CD4-positive, alpha-beta T cell (primary cell): ENCODE results near the gene TATDN3. TPM values are rescaled to one million over a fixed set of nuclear protein-coding genes. Genes with fewer than 3 reads are reported as not detected.
A peak's percentile ranks its signal among the peaks of the same experiment; 100 is the strongest.

Experiments used
- ATAC-seq: fragments of 200-7000 bp; cut with Tn5 transposase; one replicate; pipeline ENCODE4 v1.10.0; 2022; ENCODE audit warnings: mild to moderate bottlenecking; ENCODE audit not compliant: poor library complexity
- CTCF ChIA-PET: fragments of 350-600 bp; sonication (Branson Sonifier 250); formaldehyde crosslinking; loops from one replicate; lab custom pipeline; 2021; ENCODE audit warnings: antibody characterized with exemption, inconsistent platforms; lab: Charles Lee
- POLR2A ChIA-PET: fragments of 350-600 bp; sonication (Branson Sonifier 250); formaldehyde crosslinking; loops from one replicate; lab custom pipeline; 2021; ENCODE audit warnings: antibody characterized with exemption, inconsistent platforms; lab: Charles Lee
- DNase-seq, 14 experiments: peaks; one replicate each; pipeline ENCODE4 v3.0.0-alpha.2; 2013 to 2020; ENCODE audit warnings: mixed read lengths in 2 of 14
- H3K27ac ChIP-seq, 2 donors: one replicate each; pipeline versions ENCODE4 v1.5.1 to v1.7.0; 2013; ENCODE audit warnings: low read length in 2 of 2, low read depth in 1 of 2, mild to moderate bottlenecking in 1 of 2
- H3K27me3 ChIP-seq, 2 experiments: 1 replicate in 1 of 2; 2 replicates in 1 of 2; pipeline versions ENCODE4 v1.6.1 to v1.7.0; 2013; ENCODE audit warnings: low read length in 2 of 2, control low read depth in 1 of 2, mild to moderate bottlenecking in 1 of 2, moderate library complexity in 1 of 2; ENCODE audit not compliant: insufficient read depth in 2 of 2, control insufficient read depth in 1 of 2
- H3K36me3 ChIP-seq: one replicate; pipeline ENCODE4 v1.6.1; 2013; ENCODE audit warnings: low read length, control low read depth; ENCODE audit not compliant: insufficient read depth
- H3K4me1 ChIP-seq: one replicate; pipeline ENCODE4 v1.6.1; 2013; ENCODE audit warnings: low read length, control low read depth; ENCODE audit not compliant: insufficient read depth
- H3K4me3 ChIP-seq: one replicate; pipeline ENCODE4 v1.5.1; 2013; ENCODE audit warnings: mild to moderate bottlenecking, low read length, moderate library complexity
- H3K9me3 ChIP-seq, 2 experiments: 1 replicate in 1 of 2; 2 replicates in 1 of 2; pipeline versions ENCODE4 v1.6.1 to v1.7.0; 2013; ENCODE audit warnings: low read length in 2 of 2, mild to moderate bottlenecking in 2 of 2, control low read depth in 1 of 2, moderate library complexity in 1 of 2; ENCODE audit not compliant: control insufficient read depth in 1 of 2, insufficient read depth in 1 of 2
- H3K27ac Mint-ChIP-seq: one replicate; pipeline ENCODE4 v1.8.0; 2020; ENCODE audit warnings: mixed read lengths
- H3K27me3 Mint-ChIP-seq: one replicate; pipeline ENCODE4 v1.8.0; 2021; ENCODE audit warnings: mixed read lengths
- H3K36me3 Mint-ChIP-seq: one replicate; pipeline ENCODE4 v1.8.0; 2021; ENCODE audit warnings: low read depth, mixed read lengths
- H3K4me1 Mint-ChIP-seq: one replicate; pipeline ENCODE4 v1.8.0; 2021; ENCODE audit warnings: low read depth, mixed read lengths
- H3K4me3 Mint-ChIP-seq: one replicate; pipeline ENCODE4 v1.8.0; 2020; ENCODE audit warnings: mild to moderate bottlenecking, mixed read lengths
- H3K9me3 Mint-ChIP-seq: one replicate; pipeline ENCODE4 v1.8.0; 2020; ENCODE audit warnings: mixed read lengths
- intact Hi-C, 2 experiments: fragments of 100-400 bp; cut with DNase I in 1 of 2; cut with micrococcal nuclease in 1 of 2; formaldehyde crosslinking; loops; one replicate each; pipeline versions ENCODE4 v1.15.1 to v1.9.0; 2023 to 2025; cut with DNase I, micrococcal nuclease
- total RNA-seq, 174 experiments: library from RNA in 2 of 174; stranded (reverse) in 2 of 174; gene quantifications; one replicate each; pipeline ENCODE4 v1.2.3 and lab custom pipeline; 2021 to 2026
- TF ChIP-seq, protein P1 (sequence below): fragments of 200-600 bp; IDR thresholded peaks from one replicate; pipeline ENCODE4 v1.8.0; 2022; ENCODE audit warnings: antibody characterized with exemption, mild to moderate bottlenecking

Gene TATDN3
- total RNA-seq, 2 experiments from 2014 or later = 12.2 to 13.8 TPM

DNA sequence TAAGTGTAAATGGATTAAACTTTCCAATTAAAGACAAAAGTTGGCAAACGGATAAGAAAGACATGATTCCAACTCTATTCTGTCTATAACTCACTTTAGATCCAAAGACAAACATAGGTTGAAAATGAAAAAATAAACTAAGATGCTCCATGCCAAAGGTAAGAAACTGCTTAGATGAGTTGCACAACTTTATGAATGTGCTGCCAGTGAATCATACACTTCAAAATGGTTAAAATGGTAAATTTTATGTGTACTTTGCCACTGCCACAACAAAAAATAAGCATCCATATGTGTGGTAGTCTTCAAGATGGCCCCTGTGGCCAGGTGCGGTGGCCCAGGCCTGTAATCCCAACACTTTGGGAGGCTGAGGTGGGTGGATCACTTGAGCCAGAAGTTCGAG is 45.1 kb upstream of the TATDN3 start:
- Mint-ChIP-seq H3K4me1 (peaks cover 38% of the 10 kb centered on the region), H3K4me3 (no peak overlapping the region), H3K9me3 (no peaks in the 10 kb centered on the region), H3K27me3 (no peaks in the 10 kb centered on the region), H3K27ac (no peak overlapping the region), H3K36me3 (peaks cover 14% of the 10 kb centered on the region)
- no peak overlapping the region for H3K4me3 ChIP-seq
- POLR2A ChIA-PET = interaction anchor here (1.1 kb wide), 1 partner anchor 23 kb away, joined by 5 read pairs; no protein-coding TSS in a partner anchor
- H3K36me3 ChIP-seq = no peaks in the 10 kb centered on the region
- peaks cover 13% of the 10 kb centered on the region for H3K4me1 ChIP-seq
- CTCF ChIA-PET = interaction anchor here (1.1 kb wide), 1 partner anchor 82 kb away, joined by 3 read pairs; no protein-coding TSS in a partner anchor
- no peaks in the 10 kb centered on the region for H3K27me3 ChIP-seq
- TF ChIP-seq, protein P1, sequence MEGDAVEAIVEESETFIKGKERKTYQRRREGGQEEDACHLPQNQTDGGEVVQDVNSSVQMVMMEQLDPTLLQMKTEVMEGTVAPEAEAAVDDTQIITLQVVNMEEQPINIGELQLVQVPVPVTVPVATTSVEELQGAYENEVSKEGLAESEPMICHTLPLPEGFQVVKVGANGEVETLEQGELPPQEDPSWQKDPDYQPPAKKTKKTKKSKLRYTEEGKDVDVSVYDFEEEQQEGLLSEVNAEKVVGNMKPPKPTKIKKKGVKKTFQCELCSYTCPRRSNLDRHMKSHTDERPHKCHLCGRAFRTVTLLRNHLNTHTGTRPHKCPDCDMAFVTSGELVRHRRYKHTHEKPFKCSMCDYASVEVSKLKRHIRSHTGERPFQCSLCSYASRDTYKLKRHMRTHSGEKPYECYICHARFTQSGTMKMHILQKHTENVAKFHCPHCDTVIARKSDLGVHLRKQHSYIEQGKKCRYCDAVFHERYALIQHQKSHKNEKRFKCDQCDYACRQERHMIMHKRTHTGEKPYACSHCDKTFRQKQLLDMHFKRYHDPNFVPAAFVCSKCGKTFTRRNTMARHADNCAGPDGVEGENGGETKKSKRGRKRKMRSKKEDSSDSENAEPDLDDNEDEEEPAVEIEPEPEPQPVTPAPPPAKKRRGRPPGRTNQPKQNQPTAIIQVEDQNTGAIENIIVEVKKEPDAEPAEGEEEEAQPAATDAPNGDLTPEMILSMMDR = no peak
- no peak for ATAC-seq
- no peak overlapping the region for H3K27ac ChIP-seq
- H3K9me3 ChIP-seq = no peaks in the 10 kb centered on the region
- intact Hi-C loops = loop anchor here (5.0 kb wide), 2 partner anchors 36 to 44 kb away; no protein-coding TSS in a partner anchor
- DNase-seq = no peak

- Mint-ChIP-seq H3K4me3 (peak overlapping the region; percentile 4), H3K27me3 (no peaks in the 10 kb centered on the region), H3K36me3 (no peaks in the 10 kb centered on the region), H3K27ac (peak overlapping the region; percentile 78), H3K4me1 (peaks cover 54% of the 10 kb centered on the region), H3K9me3 (no peaks in the 10 kb centered on the region)
- intact Hi-C loops = loop anchor here (5.0 kb wide), 3 partner anchors 32 to 48 kb away; no protein-coding TSS in a partner anchor
- H3K27me3 ChIP-seq = no peaks in the 10 kb centered on the region
- H3K4me3 ChIP-seq = no peak overlapping the region
- TF ChIP-seq, protein P1 = peak; percentile 69
- no peaks in the 10 kb centered on the region for H3K9me3 ChIP-seq
- H3K36me3 ChIP-seq = no peaks in the 10 kb centered on the region
- peak overlapping the region in 1 of 2 donors; percentile 14 for H3K27ac ChIP-seq
- ATAC-seq = peak; percentile 27
- peaks cover 29% of the 10 kb centered on the region for H3K4me1 ChIP-seq
- DNase-seq = peak in 4 of 14 experiments; percentile 13 to 67 (median 42)
- ChIA-PET CTCF (interaction anchor here (0.6 to 2.8 kb wide), 8 partner anchors 8 to 85 kb away, joined by 3 to 18 read pairs (median 4); partner anchors contain the start of gene BATF3), POLR2A (interaction anchor here (1.2 kb wide), 2 partner anchors 31 to 41 kb away, joined by 3 to 4 read pairs; partner anchors contain the start of gene NSL1)
These were observed 41.7 kb upstream of the TATDN3 start for GRCh38 chr1:212749821-212750535.

- Histone ChIP-seq H3K36me3 (no peaks in the 10 kb centered on the region), H3K4me3 (no peak overlapping the region), H3K27ac (peak overlapping the region; percentile 13 to 38), H3K27me3 (no peaks in the 10 kb centered on the region), H3K4me1 (peaks cover 29% of the 10 kb centered on the region), H3K9me3 (no peaks in the 10 kb centered on the region)
- intact Hi-C loops = loop anchor here in 1 of 2 experiments (5.0 kb wide), 1 partner anchor 35 kb away; no protein-coding TSS in a partner anchor
- POLR2A ChIA-PET = interaction anchor here (0.6 to 2.4 kb wide), 3 partner anchors 8 to 39 kb away, joined by 4 to 18 read pairs (median 4); no protein-coding TSS in a partner anchor
- Mint-ChIP-seq H3K27me3 (no peaks in the 10 kb centered on the region), H3K9me3 (no peaks in the 10 kb centered on the region), H3K4me1 (peaks cover 51% of the 10 kb centered on the region), H3K4me3 (peak overlapping the region; percentile 69), H3K36me3 (peaks cover 5% of the 10 kb centered on the region), H3K27ac (peak overlapping the region; percentile 78)
- CTCF ChIA-PET = interaction anchor here (1.5 kb wide), 1 partner anchor 87 kb away, joined by 4 read pairs; no protein-coding TSS in a partner anchor
- ATAC-seq (no peak), DNase-seq (peak in 2 of 14 experiments; percentile 38 to 41)
- TF ChIP-seq, protein P1 = no peak
These were observed 39.3 kb upstream of the TATDN3 start for GRCh38 chr1:212752252-212752933.
